Adipose tissue (tissue), 3 donors: ENCODE results near the gene MS4A18. TPM values are rescaled to one million over a fixed set of nuclear protein-coding genes. Genes with fewer than 3 reads are reported as not detected.

Experiments used
- polyA plus RNA-seq, 3 donors: library from polyadenylated mRNA; stranded (reverse); fragments of 200-250 nt; gene quantifications; one replicate each; pipeline ENCODE4 v1.2.3, GENCODE V29; 2013
- donor health status: healthy with polysubstance abuse.
- donor health status: Bipolar disorder and iron deficiency.
- donor health status: healthy.

The MS4A18 gene
- polyA plus RNA-seq, 3 donors: not detected

Other genes starting within 250 kb of the MS4A18 start
- gene MS4A12, start 231.9 kb upstream of the MS4A18 start, polyA plus RNA-seq: under 1 TPM in 1 of 3 donors, not detected in 2; 0.15 TPM
- gene MS4A13, start 209.3 kb upstream of the MS4A18 start, polyA plus RNA-seq: not detected
- under 1 TPM in 2 of 3 donors, not detected in 1; 0.37 to 0.44 TPM for gene MS4A8, start 25.1 kb upstream of the MS4A18 start, polyA plus RNA-seq
- gene MS4A15, start 32.1 kb downstream of the MS4A18 start, polyA plus RNA-seq: under 1 TPM in 1 of 3 donors, not detected in 2; 0.03 TPM
- gene MS4A10, start 60.6 kb downstream of the MS4A18 start, polyA plus RNA-seq: under 1 TPM in 1 of 3 donors, not detected in 2; 0.11 TPM
- gene CCDC86, start 117.4 kb downstream of the MS4A18 start, polyA plus RNA-seq: 10 to 100 TPM; 11.6 to 34.7 (median 13.8) TPM
- gene PTGDR2, start 131.2 kb downstream of the MS4A18 start, polyA plus RNA-seq: under 1 TPM in 2 of 3 donors, not detected in 1; 0.22 to 0.81 TPM
- 1 to 10 TPM in 1 of 3 donors, under 1 TPM in 2; 0.33 to 1.5 (median 0.79) TPM for gene ZP1, start 142.8 kb downstream of the MS4A18 start, polyA plus RNA-seq
- gene PRPF19, start 181.9 kb downstream of the MS4A18 start, polyA plus RNA-seq: 10 to 100 TPM; 42.5 to 61.4 (median 59.6) TPM
- gene TMEM109, start 189.4 kb downstream of the MS4A18 start, polyA plus RNA-seq: 100 to 1,000 TPM in 1 of 3 donors, 10 to 100 TPM in 2; 58.2 to 107 (median 83.5) TPM
- gene TMEM132A, start 199.7 kb downstream of the MS4A18 start, polyA plus RNA-seq: 10 to 100 TPM in 1 of 3 donors, 1 to 10 TPM in 2; 5.1 to 11.1 (median 7.0) TPM
- 10 to 100 TPM in 2 of 3 donors, 1 to 10 TPM in 1; 6.0 to 43.4 (median 23.8) TPM for gene SLC15A3, start 227.5 kb downstream of the MS4A18 start, polyA plus RNA-seq
- 1 to 10 TPM in 1 of 3 donors, under 1 TPM in 2; 0.45 to 1.7 (median 0.82) TPM for gene CD6, start 247.0 kb downstream of the MS4A18 start, polyA plus RNA-seq